Activated CD8-positive, alpha-beta memory T cell treated with anti-CD3 and anti-CD28 coated beads for 4 hours (primary cell): Measurements from ENCODE around the gene LRRN2.
"Not testable (repeated sequence)": the region's sequence is repeated elsewhere in the genome, so short reads cannot be mapped to it uniquely, and the experiment has no call there.

Experiments used
- DNase-seq, 2 donors: peaks; one replicate each; pipeline ENCODE4 v3.0.0-alpha.2; 2020; ENCODE audit warnings: low read depth in 2 of 2

LRRN2 gene

GRCh38 chr1:204630132-204630905 is 55.2 kb downstream of the LRRN2 start:
- DNase-seq: no peak

DNA sequence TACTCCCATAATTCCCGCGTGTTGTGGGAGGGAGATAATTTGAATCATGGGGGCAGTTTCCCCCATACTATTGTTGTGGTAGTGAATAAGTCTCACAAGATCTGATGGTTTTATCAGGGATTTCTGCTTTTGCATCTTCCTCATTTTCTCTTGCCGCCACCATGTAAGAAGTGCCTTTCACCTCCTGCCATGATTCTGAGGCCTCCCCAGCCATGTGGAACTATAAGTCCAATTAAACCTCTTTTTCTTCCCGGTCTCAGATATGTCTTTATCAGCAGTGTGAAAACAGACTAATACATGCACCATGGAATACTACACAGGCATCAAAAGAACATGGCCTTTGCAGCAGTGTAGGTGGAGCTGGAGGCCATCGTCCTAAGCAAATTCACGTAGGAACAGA is 56.1 kb downstream of the LRRN2 start:
- not testable (repeated sequence) for DNase-seq

- DNase-seq: no peak
Observed at GRCh38 chr1:204628868-204629267, 56.7 kb downstream of the LRRN2 start.

DNA sequence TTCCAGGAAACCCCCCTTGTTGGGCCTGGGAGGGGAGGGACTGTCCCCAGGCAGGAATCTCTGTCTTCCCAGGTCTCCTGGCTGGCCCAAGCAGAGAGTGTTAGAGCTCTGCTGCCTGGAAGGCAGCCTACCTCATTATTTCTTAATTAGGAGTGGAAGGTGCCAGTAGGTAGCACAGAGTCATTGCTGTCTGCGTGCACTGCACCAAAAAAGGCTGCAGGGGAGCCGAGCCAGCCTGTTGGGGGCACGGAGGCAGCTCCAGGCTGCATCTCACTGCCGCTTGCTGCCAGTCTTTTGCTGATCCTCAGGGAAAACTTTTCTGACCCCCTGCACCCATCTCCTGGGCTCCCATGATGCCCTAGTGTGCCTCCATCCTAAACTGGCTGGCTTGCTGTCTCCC is 58.1 kb downstream of the LRRN2 start:
- DNase-seq: no peak

DNA sequence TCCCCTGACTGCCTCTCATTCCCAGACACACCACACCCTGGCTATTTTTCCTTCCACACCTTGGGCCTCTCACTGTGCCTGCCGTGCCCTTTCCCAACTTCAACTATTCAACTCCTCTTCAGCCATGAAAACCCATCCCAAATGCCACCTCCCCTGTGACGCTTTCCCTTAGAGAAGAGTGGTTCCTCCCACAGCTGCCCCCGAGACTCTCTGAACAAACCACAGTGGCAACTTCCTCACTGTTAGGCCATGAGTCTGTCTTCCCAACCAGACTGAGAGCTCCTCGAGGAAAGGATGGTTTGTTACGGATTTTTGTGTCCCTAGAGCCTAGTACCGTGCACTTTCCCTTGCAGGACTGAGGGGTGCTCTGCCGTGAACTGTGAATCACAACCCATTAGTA is 59.2 kb downstream of the LRRN2 start:
- no peak for DNase-seq

GRCh38 chr1:204624631-204625216 is 60.8 kb downstream of the LRRN2 start:
- no peak for DNase-seq

GRCh38 chr1:204623894-204624361 is 61.6 kb downstream of the LRRN2 start:
- DNase-seq: no peak

DNA sequence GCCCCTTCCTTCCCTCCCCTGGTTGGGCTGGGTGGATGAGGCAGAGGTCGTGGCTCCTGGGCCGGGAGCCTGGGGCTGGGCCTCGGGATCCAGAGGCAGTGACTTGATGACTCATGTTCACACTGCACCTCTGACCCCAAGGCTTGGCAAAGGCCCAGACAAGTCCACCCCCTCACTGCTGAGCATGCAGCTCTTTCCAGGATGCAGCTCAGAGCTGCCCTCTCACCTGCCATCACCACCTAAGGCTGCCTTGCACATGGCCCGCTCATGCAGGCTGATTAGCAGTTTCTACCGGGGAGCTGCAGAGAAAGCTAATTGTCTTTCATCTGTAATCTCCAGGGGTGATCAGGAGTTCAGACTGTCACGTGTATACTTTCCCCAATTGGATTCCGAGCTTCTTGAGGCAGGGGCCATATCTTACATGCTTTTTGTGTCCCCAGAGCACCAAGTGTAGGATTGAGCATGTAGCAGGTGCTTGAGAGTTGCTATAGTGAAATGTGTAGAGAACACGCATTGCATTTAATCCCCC is 62.1 kb downstream of the LRRN2 start:
- DNase-seq: no peak

- DNase-seq: no peak
Observed at GRCh38 chr1:204621996-204622395, 63.5 kb downstream of the LRRN2 start.

DNA sequence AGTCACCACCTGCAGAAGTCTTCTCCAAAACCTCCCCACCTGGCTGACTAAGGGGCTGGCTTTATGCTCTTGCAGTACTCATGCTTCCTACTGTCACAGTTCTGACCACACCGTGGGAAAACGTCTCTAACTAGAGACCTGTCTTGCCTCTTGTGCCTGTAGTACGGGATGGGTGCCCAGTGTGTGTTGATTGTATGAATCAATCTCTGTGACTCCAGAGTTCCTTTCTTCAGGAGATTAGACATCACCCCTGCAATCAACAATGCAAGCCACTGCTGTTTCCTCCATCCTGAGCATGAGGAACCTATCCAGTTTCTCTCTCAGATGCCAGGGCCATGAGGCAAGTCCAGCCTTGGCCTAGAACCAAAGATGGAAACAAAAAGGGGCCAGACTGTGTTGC is 64.1 kb downstream of the LRRN2 start:
- no peak for DNase-seq

DNA sequence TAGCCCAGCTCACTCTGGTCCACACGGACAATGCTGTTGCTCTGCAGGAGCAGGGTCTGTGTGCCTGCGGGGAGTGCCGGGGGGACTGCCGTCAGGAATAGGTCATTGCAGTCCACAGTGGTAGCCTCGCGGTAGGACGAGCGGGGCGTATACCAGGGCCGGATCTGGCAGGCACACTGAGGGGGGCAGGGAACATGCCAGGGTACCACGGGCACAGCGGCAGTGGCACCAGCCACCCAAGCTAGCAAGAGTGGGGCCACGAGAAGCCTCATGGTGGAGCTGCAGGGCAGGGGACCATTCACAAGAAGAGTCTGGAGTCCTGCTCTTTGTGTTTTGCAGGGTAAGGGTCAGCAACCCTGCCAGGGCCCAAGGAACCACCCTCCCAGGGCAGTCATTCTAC is 65.8 kb downstream of the LRRN2 start:
- no peak for DNase-seq

DNA sequence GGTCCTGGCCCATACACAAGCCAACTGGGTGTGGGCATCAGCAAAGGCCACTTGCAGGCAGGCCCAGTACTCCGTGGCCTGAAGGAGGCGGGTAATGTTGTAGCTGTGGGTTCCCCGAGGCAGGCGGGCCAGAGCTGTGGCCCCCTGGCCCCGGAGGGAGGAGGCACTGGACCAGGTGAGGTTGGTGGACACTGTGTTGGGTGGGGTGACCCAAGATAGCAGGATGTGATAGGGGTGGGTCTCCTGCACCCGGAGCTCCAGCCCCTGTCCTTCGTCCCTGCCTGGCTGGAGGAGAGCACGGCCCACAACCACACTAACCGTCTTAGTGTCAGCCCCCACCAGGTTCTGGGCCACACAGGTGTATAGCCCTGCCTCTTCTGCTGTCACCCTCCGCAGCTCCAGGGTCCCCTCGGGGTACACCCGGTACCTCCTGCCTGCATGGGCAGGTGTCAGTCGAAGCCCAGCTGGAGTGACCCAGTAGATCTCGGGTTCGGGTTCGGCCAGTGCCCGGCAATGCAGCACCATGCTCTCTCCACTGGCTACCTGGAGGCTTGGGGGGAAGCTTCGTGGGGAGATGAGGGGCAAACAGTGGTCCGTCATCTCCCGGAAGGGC is 67.3 kb downstream of the LRRN2 start:
- DNase-seq: no peak

DNA sequence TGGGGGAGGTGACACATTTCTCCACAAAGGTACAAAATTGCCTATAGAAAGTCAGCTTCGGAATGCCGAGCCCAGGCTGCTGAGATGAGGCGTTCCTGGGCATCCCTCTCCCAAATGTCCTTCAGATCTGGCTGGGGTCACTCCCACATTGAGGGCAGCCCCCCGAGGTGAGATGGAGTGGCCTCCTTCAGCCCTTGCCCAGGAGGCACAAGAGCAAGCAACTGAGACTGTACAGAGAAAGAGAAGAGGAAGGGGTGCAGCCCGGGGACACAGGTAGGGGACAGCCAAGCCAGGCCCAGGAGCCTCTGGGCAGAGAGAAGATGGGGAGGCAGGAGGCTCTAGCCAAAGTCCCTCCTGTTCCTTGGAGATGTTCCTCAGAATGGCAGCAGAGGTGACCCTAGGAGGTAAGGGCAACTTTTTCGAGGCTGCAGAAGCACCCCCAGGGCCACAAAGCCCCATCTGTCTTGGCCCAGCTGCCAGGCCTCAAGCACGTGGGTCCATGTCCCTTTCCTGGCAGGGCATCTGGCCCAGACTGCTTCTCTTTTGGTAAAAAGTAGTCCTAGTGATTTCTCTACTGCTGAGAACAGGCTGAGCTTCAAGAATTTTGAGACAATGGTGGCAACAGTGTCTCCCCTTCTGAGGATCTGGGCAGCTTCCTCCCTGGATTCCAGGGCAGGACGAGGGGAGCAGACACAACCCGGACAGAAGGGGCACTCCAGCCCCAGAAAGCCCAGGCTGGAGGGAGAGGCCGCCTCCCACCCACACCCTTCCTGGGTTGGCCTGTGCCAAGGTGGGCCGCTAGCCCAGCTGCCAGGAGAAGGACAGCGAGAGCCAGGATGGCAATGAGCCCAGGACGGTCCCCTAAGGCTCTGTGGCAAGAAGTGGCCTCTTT is 68.0 kb downstream of the LRRN2 start:
- no peak for DNase-seq

- no peak for DNase-seq
Observed at GRCh38 chr1:204616641-204617040, 68.9 kb downstream of the LRRN2 start.

DNA sequence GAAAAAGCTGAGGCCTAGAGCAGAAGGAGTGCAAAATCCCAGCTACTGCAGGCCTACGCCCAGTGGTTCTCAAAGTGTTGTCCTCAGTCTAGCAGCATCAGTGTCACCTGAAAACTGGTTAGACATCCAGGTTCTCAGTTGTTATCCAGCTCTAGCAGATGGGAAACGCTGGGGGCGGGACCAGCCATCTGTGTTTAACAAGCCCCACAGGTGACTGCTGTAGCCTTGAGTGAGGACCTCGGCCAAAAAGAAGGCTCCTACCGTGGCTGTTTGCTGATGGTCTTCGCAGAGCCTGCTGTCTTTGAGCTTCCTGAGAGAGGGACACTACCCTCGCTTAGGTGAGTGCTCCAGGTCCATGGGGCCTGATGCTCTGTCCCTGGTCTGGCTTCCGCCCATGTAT is 69.7 kb downstream of the LRRN2 start:
- no peak for DNase-seq

GRCh38 chr1:204613636-204614035 is 71.9 kb downstream of the LRRN2 start:
- no peak for DNase-seq

DNA sequence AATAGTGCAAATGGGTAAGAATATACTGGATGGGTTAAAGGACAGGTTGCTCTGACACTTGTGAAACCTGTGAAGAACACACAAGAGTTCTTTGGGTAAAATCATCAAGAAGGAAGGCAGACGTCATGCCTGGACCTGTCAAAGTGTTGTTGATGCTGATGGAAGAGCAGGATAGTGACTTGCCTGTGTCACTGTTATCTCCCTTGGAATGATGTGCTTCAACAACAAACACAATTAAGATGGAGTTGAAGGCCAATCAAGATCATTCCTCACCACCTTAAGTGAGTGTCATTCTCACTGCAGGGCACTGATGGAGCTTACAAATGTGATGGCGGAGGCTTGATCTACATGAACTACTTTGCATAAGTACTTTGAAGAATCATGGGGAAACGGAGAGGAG is 73.2 kb downstream of the LRRN2 start:
- DNase-seq: no peak

DNA sequence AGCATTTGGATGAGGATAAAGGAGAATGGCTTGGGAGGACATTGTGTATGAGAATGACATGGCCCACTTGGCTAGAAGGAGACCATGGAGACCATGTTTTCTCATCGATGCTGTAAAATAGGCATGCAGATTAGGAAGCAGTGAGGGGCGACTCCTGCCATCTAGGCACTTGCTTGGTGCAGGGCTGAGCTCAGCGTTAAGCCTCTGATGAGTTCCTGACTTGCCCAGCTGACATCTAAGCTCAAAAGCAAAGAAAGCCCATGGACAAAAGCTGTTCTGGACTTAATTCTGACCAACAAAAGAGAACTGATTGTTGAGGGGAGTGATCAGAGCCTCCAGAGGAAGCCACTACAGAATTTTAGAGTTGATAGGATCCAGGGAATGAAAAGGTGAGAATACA is 74.5 kb downstream of the LRRN2 start:
- no peak for DNase-seq

GRCh38 chr1:204607910-204608309 is 77.6 kb downstream of the LRRN2 start:
- no peak for DNase-seq

DNA sequence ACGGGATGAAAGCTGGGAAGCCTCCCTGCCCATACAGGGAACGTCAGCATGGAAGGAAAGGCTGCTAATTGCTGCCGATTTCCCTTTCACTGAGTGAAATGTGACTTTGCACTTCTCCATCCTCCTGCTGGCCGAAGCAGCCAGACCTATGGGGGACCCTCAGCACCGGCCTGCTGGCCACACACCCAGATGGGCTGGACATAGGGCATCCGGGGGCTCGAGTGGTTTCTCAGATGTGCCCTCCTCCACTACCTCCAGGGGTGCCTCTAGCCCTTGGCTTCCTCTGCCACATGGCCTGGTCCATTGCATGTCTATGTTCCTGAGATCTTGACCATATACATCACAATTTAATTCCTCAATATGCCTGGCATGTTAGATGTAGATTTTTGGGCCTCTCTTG is 79.7 kb downstream of the LRRN2 start:
- no peak for DNase-seq

DNA sequence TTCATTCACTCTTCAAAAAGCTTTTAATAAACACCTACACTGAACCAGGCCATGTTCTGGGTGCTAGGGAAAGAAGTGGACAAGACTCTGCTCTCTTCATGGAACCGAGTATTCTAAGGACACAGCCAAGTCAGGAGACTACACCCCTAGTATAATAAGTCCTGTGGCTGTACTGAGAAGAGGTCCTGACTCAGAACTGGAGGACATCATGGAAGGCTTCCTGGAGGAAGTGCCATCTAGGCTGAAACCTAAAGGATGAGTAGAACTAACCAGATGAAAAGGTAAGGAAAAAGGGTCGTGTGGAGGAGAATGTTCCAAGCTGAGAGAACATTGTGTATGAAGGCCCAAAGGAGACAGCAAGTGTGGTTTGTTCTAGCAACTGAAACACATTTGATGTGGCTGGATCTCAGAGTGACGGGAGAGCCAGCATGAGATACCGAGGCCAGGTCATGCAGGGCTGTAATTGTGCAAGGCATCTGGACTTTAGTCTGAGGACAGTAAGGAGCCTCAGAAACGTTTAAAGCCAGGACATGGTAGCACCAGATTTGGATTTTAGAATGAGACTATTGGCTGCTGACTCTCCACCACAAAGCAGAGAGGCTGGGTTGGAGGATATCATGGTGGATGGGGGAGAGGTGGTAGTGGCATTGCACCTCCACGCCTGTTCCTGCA is 82.5 kb downstream of the LRRN2 start:
- DNase-seq: no peak
